Kidney (tissue), 14 donors: ENCODE data around the gene ING3. TPM values are rescaled to one million over a fixed set of nuclear protein-coding genes. Genes with fewer than 3 reads are reported as not detected.

Experiments used
- DNase-seq, 5 donors: peaks; one replicate each; pipeline ENCODE4 v3.0.0-alpha.2; 2013 to 2020
- FAIRE-seq: peaks from 2 replicates; lab custom pipeline; 2012; peaks lifted over from hg19 to GRCh38; lab: Jason Lieb, UNC
- H3K27ac ChIP-seq, 2 donors: one replicate each; pipeline ENCODE4 v1.7.0; 2013; ENCODE audit warnings: low read depth in 2 of 2, low read length in 2 of 2, inconsistent platforms in 1 of 2
- H3K27me3 ChIP-seq: one replicate; pipeline ENCODE4 v1.7.1; 2013; ENCODE audit warnings: low read length, inconsistent platforms; ENCODE audit not compliant: control insufficient read depth, insufficient read depth
- H3K36me3 ChIP-seq, 3 donors: one replicate each; pipeline versions ENCODE4 v1.7.0 to v1.7.1; 2013; ENCODE audit warnings: low read length in 3 of 3, control low read depth in 1 of 3, inconsistent platforms in 1 of 3; ENCODE audit not compliant: insufficient read depth in 3 of 3, control insufficient read depth in 2 of 3
- H3K4me1 ChIP-seq, 3 donors: one replicate each; pipeline versions ENCODE4 v1.7.0 to v1.7.1; 2013; ENCODE audit warnings: low read length in 3 of 3, inconsistent platforms in 1 of 3, low read depth in 1 of 3; ENCODE audit not compliant: control insufficient read depth in 2 of 3, insufficient read depth in 2 of 3
- H3K4me3 ChIP-seq, 3 donors: one replicate each; pipeline versions ENCODE4 v1.7.0 to v1.8.1; 2013; ENCODE audit warnings: low read length in 3 of 3, control low read depth in 1 of 3, inconsistent platforms in 1 of 3
- H3K9ac ChIP-seq, 3 donors: one replicate each; pipeline versions ENCODE4 v1.7.0 to v1.7.1; 2013; ENCODE audit warnings: low read length in 3 of 3, control low read depth in 1 of 3, inconsistent platforms in 1 of 3
- H3K9me3 ChIP-seq, 3 donors: one replicate each; pipeline versions ENCODE4 v1.7.0 to v1.7.1; 2013; ENCODE audit warnings: low read length in 3 of 3, control low read depth in 1 of 3, inconsistent platforms in 1 of 3; ENCODE audit not compliant: control insufficient read depth in 2 of 3, insufficient read depth in 1 of 3
- CTCF ChIP-seq: IDR thresholded peaks from 3 replicates; pipeline ENCODE4 v1.5.1; 2012; ENCODE audit warnings: mild to moderate bottlenecking, moderate library complexity, borderline replicate concordance; ENCODE audit not compliant: insufficient read depth; ENCODE audit errors: extremely low read depth
- intact Hi-C: fragments of 100-400 bp; cut with DNase I; formaldehyde crosslinking; loops from one replicate; pipeline ENCODE4 v1.11.1; 2022
- polyA plus RNA-seq: library from polyadenylated mRNA; stranded (reverse); fragments of 350-450 nt; fragmentation: Illumina TruSeq; extraction: RNeasy Lipid Tissue Mini Kit (QIAGEN cat#74804); gene quantifications from one replicate; pipeline ENCODE4 v1.2.3, GENCODE V29; 2014; ENCODE audit warnings: low read depth, low replicate concordance; ENCODE audit not compliant: insufficient read depth
- total RNA-seq: library from RNA; stranded (reverse); fragmentation: NEBNext Ultra II Directional; extraction: Animal tissue kit (Norgen Biotek cat#: 25700); gene quantifications from one replicate; pipeline ENCODE4 v1.2.1, GENCODE V29; 2021
- donor health status: control.
- donor health status: control.
- donor health status: control.
- donor health status: control.
- donor health status: control.
- donor health status: DM: yes; HTN: yes; CAD: no.
- donor health status: Normal renal cell carcinoma (clear cell type).

ING3 gene
- total and polyA plus RNA-seq, 2 donors from 2014 or later, result 5.2 to 20.8 TPM

GRCh38 chr7:121016966-121017365 lies 66.4 kb downstream of the ING3 start:
- no peak overlapping the region for H3K27ac ChIP-seq
- H3K9me3 ChIP-seq, result no peaks in the 10 kb centered on the region
- no peak for FAIRE-seq
- intact Hi-C loops, result no loop called here
- no peak for DNase-seq
- no peaks in the 10 kb centered on the region for H3K36me3 ChIP-seq
- no peak overlapping the region for H3K4me3 ChIP-seq
- TF ChIP-seq CTCF, result no peak
- H3K4me1 ChIP-seq, result no peaks in the 10 kb centered on the region
- no peak overlapping the region for H3K9ac ChIP-seq
- no peaks in the 10 kb centered on the region for H3K27me3 ChIP-seq

DNA sequence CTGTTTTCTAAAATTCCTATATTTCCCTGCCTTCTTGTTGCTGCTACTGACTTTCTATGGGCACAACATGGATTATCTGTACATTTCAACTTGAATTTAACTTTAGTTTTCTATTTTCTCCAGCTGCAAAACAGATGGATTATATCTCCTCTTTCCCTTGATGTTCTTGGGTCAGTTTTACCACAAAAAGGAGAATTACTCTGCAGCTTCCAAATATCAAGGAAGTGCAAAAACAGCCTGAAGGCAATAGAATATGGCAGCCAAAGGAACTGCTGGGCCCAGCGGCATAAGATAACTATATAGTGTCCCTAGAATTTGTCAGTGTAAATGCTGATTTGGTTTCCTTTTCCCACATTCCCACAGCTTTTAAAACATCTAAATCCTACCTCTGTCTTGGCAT lies 67.0 kb downstream of the ING3 start:
- H3K27ac ChIP-seq, result no peak overlapping the region
- DNase-seq (no peak), FAIRE-seq (no peak)
- no peak overlapping the region for H3K4me3 ChIP-seq
- no peaks in the 10 kb centered on the region for H3K27me3 ChIP-seq
- no peak overlapping the region for H3K9ac ChIP-seq
- intact Hi-C loops, result no loop called here
- H3K36me3 ChIP-seq, result no peaks in the 10 kb centered on the region
- no peaks in the 10 kb centered on the region for H3K9me3 ChIP-seq
- no peak for TF ChIP-seq CTCF
- no peaks in the 10 kb centered on the region for H3K4me1 ChIP-seq

DNA sequence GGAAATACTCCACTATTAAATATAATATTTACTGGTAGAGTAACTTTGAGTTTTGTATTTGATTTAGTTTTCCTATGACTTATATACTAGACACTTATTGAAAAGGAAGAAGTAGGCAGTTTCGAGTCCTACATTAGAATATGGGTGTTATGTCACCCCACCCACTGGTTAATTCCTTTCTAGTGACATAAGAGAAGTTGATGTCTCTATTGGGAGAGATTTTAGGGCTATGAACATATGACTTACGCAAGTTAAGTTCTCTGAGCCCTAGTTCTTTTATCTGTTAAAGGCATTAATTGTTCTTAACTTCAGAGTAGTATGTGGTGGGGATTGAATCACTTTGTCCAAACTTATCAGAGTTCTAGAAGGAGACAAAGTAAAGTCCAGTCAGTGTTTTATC lies 68.4 kb downstream of the ING3 start:
- H3K27ac ChIP-seq, result no peak overlapping the region
- no peaks in the 10 kb centered on the region for H3K4me1 ChIP-seq
- TF ChIP-seq CTCF, result no peak
- no peaks in the 10 kb centered on the region for H3K27me3 ChIP-seq
- H3K36me3 ChIP-seq, result no peaks in the 10 kb centered on the region
- no peak overlapping the region for H3K9ac ChIP-seq
- DNase-seq (no peak), FAIRE-seq (no peak)
- no peak overlapping the region for H3K4me3 ChIP-seq
- intact Hi-C loops, result no loop called here
- H3K9me3 ChIP-seq, result no peaks in the 10 kb centered on the region
